ENCODE results near the gene ODAPH.

Gene ODAPH

DNA sequence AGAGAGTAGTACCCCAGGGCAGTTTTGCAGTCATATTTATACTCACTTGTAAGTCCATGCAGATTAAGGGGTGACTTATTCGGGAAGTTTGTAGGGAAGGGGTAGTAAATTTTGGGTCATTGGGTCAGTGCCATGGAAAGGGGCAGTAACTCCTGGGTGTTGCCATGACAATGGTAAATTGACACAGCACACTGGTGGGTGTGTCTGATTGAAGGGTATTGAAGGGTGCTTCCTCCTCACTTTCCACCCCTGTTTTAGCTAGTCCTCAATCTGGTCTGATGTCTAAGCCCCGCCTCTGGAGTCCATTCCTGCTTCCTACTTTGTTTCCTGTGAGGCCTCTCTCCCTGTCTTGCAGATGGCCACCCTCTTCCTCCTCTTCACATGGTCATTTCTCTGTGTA, 11.9 kb downstream of the ODAPH start:
- Histone ChIP-seq H3K9ac (ENCODE audit: low read depth in 1 of 2, low read length in 2 of 2) (no peak overlapping the region), H3K36me3 (ENCODE audit: control insufficient read depth in 2 of 2, insufficient read depth in 2 of 2, low read length in 2 of 2) (no peaks in the 10 kb centered on the region), H3K4me3 (ENCODE audit: low read length in 2 of 2) (no peak overlapping the region), H3K9me3 (ENCODE audit: control insufficient read depth in 2 of 2, low read length in 2 of 2) (no peaks in the 10 kb centered on the region), H3K4me1 (ENCODE audit: control insufficient read depth in 2 of 2, insufficient read depth in 2 of 2, low read length in 2 of 2) (no peaks in the 10 kb centered on the region), H3K27ac (ENCODE audit: low read depth in 2 of 2, low read length in 2 of 2) (no peak overlapping the region), H3K27me3 (ENCODE audit: control insufficient read depth in 2 of 2, insufficient read depth in 2 of 2, low read length in 2 of 2) (no peaks in the 10 kb centered on the region)

DNA sequence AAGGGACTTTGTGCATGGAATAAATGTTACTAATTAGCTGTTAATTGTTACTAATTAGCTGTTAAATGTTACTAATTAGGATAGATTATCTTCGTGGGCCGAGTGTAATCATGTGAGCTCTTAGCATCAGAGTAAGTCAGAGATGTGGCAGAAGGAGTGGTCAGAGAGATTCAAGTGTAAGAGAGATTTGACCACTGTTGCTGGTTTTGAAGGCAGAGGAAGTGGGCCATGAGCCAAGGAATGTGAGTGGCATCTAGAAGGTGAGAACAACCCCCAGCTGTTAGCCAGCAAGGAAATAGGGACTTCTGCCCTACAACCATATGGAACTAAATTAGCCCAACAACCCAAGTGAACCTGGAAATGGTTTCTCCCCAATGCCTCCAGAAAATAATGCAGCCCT, 28.2 kb downstream of the ODAPH start:
- no peaks in the 10 kb centered on the region for H3K36me3 ChIP-seq (ENCODE audit: control insufficient read depth in 2 of 2, insufficient read depth in 2 of 2, low read length in 2 of 2)
- H3K4me3 ChIP-seq (ENCODE audit: low read length in 2 of 2), result no peak overlapping the region
- H3K9me3 ChIP-seq (ENCODE audit: control insufficient read depth in 2 of 2, low read length in 2 of 2), result no peaks in the 10 kb centered on the region
- no peak overlapping the region for H3K27ac ChIP-seq (ENCODE audit: low read depth in 2 of 2, low read length in 2 of 2)
- no peak overlapping the region for H3K9ac ChIP-seq (ENCODE audit: low read depth in 1 of 2, low read length in 2 of 2)
- no peaks in the 10 kb centered on the region for H3K27me3 ChIP-seq (ENCODE audit: control insufficient read depth in 2 of 2, insufficient read depth in 2 of 2, low read length in 2 of 2)
- no peaks in the 10 kb centered on the region for H3K4me1 ChIP-seq (ENCODE audit: control insufficient read depth in 2 of 2, insufficient read depth in 2 of 2, low read length in 2 of 2)

DNA sequence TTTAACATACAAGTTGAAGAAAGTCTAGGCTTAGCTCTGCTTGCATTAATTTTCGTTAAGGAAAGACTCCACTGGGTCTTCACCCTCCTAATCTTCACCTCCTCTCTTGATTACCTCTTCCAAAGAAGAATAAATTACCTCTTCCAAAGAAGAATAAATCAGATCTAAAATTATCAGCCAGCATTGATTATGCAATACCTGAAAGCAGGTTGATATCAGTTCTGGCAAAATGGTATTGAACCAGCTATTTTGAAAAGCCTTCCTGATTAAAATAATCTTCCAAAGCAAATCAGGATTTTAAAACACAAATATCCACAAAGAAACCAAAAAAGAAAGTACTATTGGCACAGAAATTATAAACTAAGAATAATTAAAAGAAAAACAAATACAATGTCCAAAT, 37.5 kb downstream of the ODAPH start:
- Histone ChIP-seq H3K9me3 (ENCODE audit: control insufficient read depth in 2 of 2, low read length in 2 of 2) (no peaks in the 10 kb centered on the region), H3K4me1 (ENCODE audit: control insufficient read depth in 2 of 2, insufficient read depth in 2 of 2, low read length in 2 of 2) (no peaks in the 10 kb centered on the region), H3K36me3 (ENCODE audit: control insufficient read depth in 2 of 2, insufficient read depth in 2 of 2, low read length in 2 of 2) (no peaks in the 10 kb centered on the region)

DNA sequence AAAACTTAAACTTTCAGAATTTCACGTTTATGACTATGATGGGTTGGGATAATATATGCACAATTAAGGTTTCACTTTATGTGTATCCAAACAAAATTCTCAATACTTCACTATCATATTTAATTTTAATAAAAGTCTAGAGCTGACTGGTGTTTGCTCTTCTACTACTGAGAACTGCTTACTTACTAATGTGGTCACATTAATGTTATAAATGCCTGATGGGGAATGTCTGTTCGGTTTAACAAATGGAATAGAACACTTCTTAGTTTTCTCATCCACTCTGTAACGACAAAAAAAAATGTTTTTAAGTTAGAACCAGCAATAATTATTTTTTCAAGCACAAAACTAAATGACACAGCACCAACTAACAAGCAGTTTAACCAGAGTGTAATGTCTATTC, 40.2 kb downstream of the ODAPH start:
- H3K27me3 ChIP-seq (ENCODE audit: control insufficient read depth in 2 of 2, insufficient read depth in 2 of 2, low read length in 2 of 2), result no peaks in the 10 kb centered on the region
- no peak overlapping the region for H3K9ac ChIP-seq (ENCODE audit: low read depth in 1 of 2, low read length in 2 of 2)
- H3K4me1 ChIP-seq (ENCODE audit: control insufficient read depth in 2 of 2, insufficient read depth in 2 of 2, low read length in 2 of 2), result no peaks in the 10 kb centered on the region
- H3K27ac ChIP-seq (ENCODE audit: low read depth in 2 of 2, low read length in 2 of 2), result no peak overlapping the region
- no peaks in the 10 kb centered on the region for H3K9me3 ChIP-seq (ENCODE audit: control insufficient read depth in 2 of 2, low read length in 2 of 2)
- no peaks in the 10 kb centered on the region for H3K36me3 ChIP-seq (ENCODE audit: control insufficient read depth in 2 of 2, insufficient read depth in 2 of 2, low read length in 2 of 2)
- no peak overlapping the region for H3K4me3 ChIP-seq (ENCODE audit: low read length in 2 of 2)

More for the DNA sequence above, 37.5 kb downstream of the ODAPH start:
- Histone ChIP-seq H3K27me3 (ENCODE audit: control insufficient read depth in 2 of 2, insufficient read depth in 2 of 2, low read length in 2 of 2) (no peaks in the 10 kb centered on the region), H3K4me3 (ENCODE audit: low read length in 2 of 2) (no peak overlapping the region), H3K27ac (ENCODE audit: low read depth in 2 of 2, low read length in 2 of 2) (no peak overlapping the region), H3K9ac (ENCODE audit: low read depth in 1 of 2, low read length in 2 of 2) (no peak overlapping the region)

DNA sequence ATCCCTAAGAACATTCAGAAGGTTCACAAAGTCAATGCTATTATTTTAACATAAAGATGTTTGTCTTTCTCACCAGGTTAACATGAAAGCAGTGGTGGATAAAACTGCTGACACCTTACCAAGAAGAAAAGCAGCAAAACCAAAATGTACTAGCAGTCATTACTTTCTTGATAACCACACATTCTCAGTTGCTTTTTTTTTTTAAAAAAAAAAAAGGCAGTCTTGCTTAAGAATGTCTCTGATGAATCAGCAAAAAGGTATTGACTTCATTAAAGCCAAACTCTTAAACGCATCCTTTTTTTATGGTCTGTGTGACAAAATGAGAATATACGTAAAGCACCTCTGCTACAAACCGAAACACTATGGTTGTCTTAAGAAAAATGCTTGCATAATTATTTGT, 42.5 kb downstream of the ODAPH start:
- no peak overlapping the region for H3K27ac ChIP-seq (ENCODE audit: low read depth in 2 of 2, low read length in 2 of 2)
- no peak overlapping the region for H3K4me3 ChIP-seq (ENCODE audit: low read length in 2 of 2)
- H3K4me1 ChIP-seq (ENCODE audit: control insufficient read depth in 2 of 2, insufficient read depth in 2 of 2, low read length in 2 of 2), result no peaks in the 10 kb centered on the region
- no peaks in the 10 kb centered on the region for H3K9me3 ChIP-seq (ENCODE audit: control insufficient read depth in 2 of 2, low read length in 2 of 2)
- no peaks in the 10 kb centered on the region for H3K36me3 ChIP-seq (ENCODE audit: control insufficient read depth in 2 of 2, insufficient read depth in 2 of 2, low read length in 2 of 2)
- H3K27me3 ChIP-seq (ENCODE audit: control insufficient read depth in 2 of 2, insufficient read depth in 2 of 2, low read length in 2 of 2), result no peaks in the 10 kb centered on the region
- H3K9ac ChIP-seq (ENCODE audit: low read depth in 1 of 2, low read length in 2 of 2), result no peak overlapping the region

DNA sequence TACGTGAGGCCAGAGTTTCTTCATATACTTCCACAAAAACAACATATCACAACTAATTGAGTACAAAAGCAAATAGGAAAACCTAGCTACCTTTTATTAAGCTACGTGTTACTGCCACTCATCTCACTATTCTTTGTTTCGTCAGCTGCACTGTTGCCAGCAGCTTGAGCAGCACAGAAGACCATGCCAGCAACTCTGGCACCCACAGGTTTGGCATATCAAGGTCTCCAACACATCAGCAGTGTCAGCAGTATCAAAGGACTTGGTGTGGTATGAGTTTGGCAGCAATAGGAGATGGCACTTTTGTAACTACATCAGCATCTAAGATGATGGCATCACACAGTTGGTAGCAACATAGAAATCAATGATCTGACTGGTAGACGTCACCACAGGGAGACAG, 43.8 kb downstream of the ODAPH start:
- Histone ChIP-seq H3K27ac (ENCODE audit: low read depth in 2 of 2, low read length in 2 of 2) (no peak overlapping the region), H3K9me3 (ENCODE audit: control insufficient read depth in 2 of 2, low read length in 2 of 2) (no peaks in the 10 kb centered on the region), H3K4me3 (ENCODE audit: low read length in 2 of 2) (no peak overlapping the region), H3K36me3 (ENCODE audit: control insufficient read depth in 2 of 2, insufficient read depth in 2 of 2, low read length in 2 of 2) (no peaks in the 10 kb centered on the region), H3K27me3 (ENCODE audit: control insufficient read depth in 2 of 2, insufficient read depth in 2 of 2, low read length in 2 of 2) (no peaks in the 10 kb centered on the region), H3K4me1 (ENCODE audit: control insufficient read depth in 2 of 2, insufficient read depth in 2 of 2, low read length in 2 of 2) (no peaks in the 10 kb centered on the region), H3K9ac (ENCODE audit: low read depth in 1 of 2, low read length in 2 of 2) (no peak overlapping the region)

DNA sequence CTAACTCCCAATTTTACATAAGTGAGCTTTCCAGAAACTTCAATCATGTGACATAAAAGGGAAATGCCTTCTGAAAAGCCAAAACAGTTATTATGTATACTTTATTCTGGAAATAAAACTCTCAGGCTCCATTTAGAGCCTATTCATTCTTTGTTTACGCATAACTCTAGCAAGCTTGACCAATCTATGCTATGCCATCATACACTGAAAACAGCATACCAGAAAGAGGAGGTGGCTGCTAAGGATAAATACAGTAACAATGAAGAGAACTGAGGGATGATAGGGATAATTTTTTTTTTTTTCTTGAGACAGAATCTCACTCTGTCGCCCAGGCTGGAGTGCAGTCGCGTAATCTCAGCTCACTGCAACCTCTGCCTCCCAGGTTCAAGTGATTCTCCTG, 50.1 kb downstream of the ODAPH start:
- no peak overlapping the region for H3K27ac ChIP-seq (ENCODE audit: low read depth in 2 of 2, low read length in 2 of 2)
- no peak overlapping the region for H3K4me3 ChIP-seq (ENCODE audit: low read length in 2 of 2)
- no peaks in the 10 kb centered on the region for H3K27me3 ChIP-seq (ENCODE audit: control insufficient read depth in 2 of 2, insufficient read depth in 2 of 2, low read length in 2 of 2)
- no peak overlapping the region for H3K9ac ChIP-seq (ENCODE audit: low read depth in 1 of 2, low read length in 2 of 2)
- no peaks in the 10 kb centered on the region for H3K4me1 ChIP-seq (ENCODE audit: control insufficient read depth in 2 of 2, insufficient read depth in 2 of 2, low read length in 2 of 2)
- no peaks in the 10 kb centered on the region for H3K36me3 ChIP-seq (ENCODE audit: control insufficient read depth in 2 of 2, insufficient read depth in 2 of 2, low read length in 2 of 2)
- no peaks in the 10 kb centered on the region for H3K9me3 ChIP-seq (ENCODE audit: control insufficient read depth in 2 of 2, low read length in 2 of 2)

DNA sequence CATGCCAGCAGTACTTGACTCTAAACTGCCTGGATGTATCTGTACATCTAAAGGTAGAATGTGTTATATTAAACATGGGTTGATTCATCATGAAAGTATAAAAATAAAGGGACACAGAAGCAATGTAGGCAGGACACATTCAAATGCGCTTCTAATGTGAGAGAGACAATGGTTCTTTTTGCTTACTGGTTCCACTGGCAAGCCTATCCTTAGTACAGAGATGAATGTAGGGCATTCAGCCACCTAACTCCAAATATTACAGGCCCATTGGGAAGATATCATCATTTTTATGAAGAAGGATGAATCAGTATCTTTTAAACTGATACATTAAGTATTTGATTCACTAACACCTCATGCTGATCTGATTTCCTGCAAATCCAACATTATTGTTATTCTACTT, 56.4 kb downstream of the ODAPH start:
- H3K27me3 ChIP-seq (ENCODE audit: control insufficient read depth in 2 of 2, insufficient read depth in 2 of 2, low read length in 2 of 2), result no peaks in the 10 kb centered on the region
- no peak overlapping the region for H3K27ac ChIP-seq (ENCODE audit: low read depth in 2 of 2, low read length in 2 of 2)
- H3K4me1 ChIP-seq (ENCODE audit: control insufficient read depth in 2 of 2, insufficient read depth in 2 of 2, low read length in 2 of 2), result no peaks in the 10 kb centered on the region
- no peaks in the 10 kb centered on the region for H3K9me3 ChIP-seq (ENCODE audit: control insufficient read depth in 2 of 2, low read length in 2 of 2)
- no peak overlapping the region for H3K9ac ChIP-seq (ENCODE audit: low read depth in 1 of 2, low read length in 2 of 2)
- no peak overlapping the region for H3K4me3 ChIP-seq (ENCODE audit: low read length in 2 of 2)
- H3K36me3 ChIP-seq (ENCODE audit: control insufficient read depth in 2 of 2, insufficient read depth in 2 of 2, low read length in 2 of 2), result no peaks in the 10 kb centered on the region

All from mucosa of rectum (tissue), 2 donors.